Activated T-cell treated with anti-CD3 and anti-CD28 coated beads for 4 hours (primary cell): ENCODE results near the gene HEATR5B.
"Not testable (repeated sequence)": the region's sequence is repeated elsewhere in the genome, so short reads cannot be mapped to it uniquely, and the experiment has no call there.

Source experiments
- DNase-seq: peaks from one replicate; pipeline ENCODE4 v3.0.0-alpha.2; 2020

HEATR5B gene

GRCh38 chr2:37061013-37061711, 23.0 kb downstream of the HEATR5B start:
- no peak for DNase-seq

- DNase-seq, result no peak
These were observed 23.7 kb downstream of the HEATR5B start for GRCh38 chr2:37060446-37060845.

GRCh38 chr2:37059841-37060240, 24.3 kb downstream of the HEATR5B start:
- DNase-seq, result no peak

GRCh38 chr2:37052600-37053332, 31.4 kb downstream of the HEATR5B start:
- DNase-seq, result no peak

GRCh38 chr2:37039580-37039979, 44.6 kb downstream of the HEATR5B start:
- DNase-seq, result no peak

- no peak for DNase-seq
These were observed 46.4 kb downstream of the HEATR5B start for GRCh38 chr2:37037771-37038170.

- DNase-seq, result no peak
These were observed 54.4 kb downstream of the HEATR5B start for GRCh38 chr2:37029758-37030157.

GRCh38 chr2:37026050-37026449, 58.1 kb downstream of the HEATR5B start:
- no peak for DNase-seq

GRCh38 chr2:37020887-37021796, 63.0 kb downstream of the HEATR5B start:
- no peak for DNase-seq

GRCh38 chr2:37020212-37020886, 63.8 kb downstream of the HEATR5B start:
- no peak for DNase-seq

- DNase-seq, result no peak
These were observed 70.9 kb downstream of the HEATR5B start for GRCh38 chr2:37013315-37013641.

- no peak for DNase-seq
These were observed 73.0 kb downstream of the HEATR5B start for GRCh38 chr2:37011130-37011529.

- DNase-seq, result no peak
These were observed 78.9 kb downstream of the HEATR5B start for GRCh38 chr2:37005118-37005868.

GRCh38 chr2:37000988-37001556, 83.1 kb downstream of the HEATR5B start:
- no peak for DNase-seq

- DNase-seq, result no peak
These were observed 83.9 kb downstream of the HEATR5B start for GRCh38 chr2:37000318-37000717.

GRCh38 chr2:36999416-36999815, 84.8 kb downstream of the HEATR5B start:
- not testable (repeated sequence) for DNase-seq

- DNase-seq, result no peak
These were observed 90.1 kb downstream of the HEATR5B start for GRCh38 chr2:36993841-36994620.

- no peak for DNase-seq
These were observed 96.2 kb downstream of the HEATR5B start for GRCh38 chr2:36988008-36988407.

GRCh38 chr2:36982467-36982866, 101.7 kb downstream of the HEATR5B start:
- no peak for DNase-seq

GRCh38 chr2:36981911-36982310, 102.3 kb downstream of the HEATR5B start:
- no peak for DNase-seq

GRCh38 chr2:36979007-36979406, 105.2 kb downstream of the HEATR5B start:
- DNase-seq, result not testable (repeated sequence)
